HepG2 (cell line): ENCODE measurements around the gene KCTD5. TPM values are rescaled to one million over a fixed set of nuclear protein-coding genes. Genes with fewer than 3 reads are reported as not detected.

Source experiments
- ATAC-seq: fragments of 200-7000 bp; cut with Tn5 transposase; 3 replicates; pipeline ENCODE4 v1.9.1; 2020; ENCODE audit warnings: mild to moderate bottlenecking, moderate library complexity
- BruUV-seq: library from RNA; stranded (reverse); fragments of 400-500 nt; replicated peaks from 2 replicates; lab custom pipeline; 2021; lab: Mats Ljungman, UMichigan
- CTCF ChIA-PET: fragments of 300-600 bp; formaldehyde crosslinking; extraction: SDS; loops from one replicate; lab custom pipeline; 2021; ENCODE audit warnings: low total read pairs, inconsistent platforms, low intra/inter-chr PET ratio; lab: Yijun Ruan, JAX
- POLR2A ChIA-PET: fragments of 350-600 bp; sonication (Branson Sonifier 250); formaldehyde crosslinking; loops from one replicate; lab custom pipeline; 2020; ENCODE audit warnings: antibody characterized with exemption, inconsistent platforms; lab: Yijun Ruan, JAX
- DNase-seq: peaks from one replicate; pipeline ENCODE4 v3.0.0-alpha.2; 2015; ENCODE audit warnings: low spot score
- FAIRE-seq: peaks from 3 replicates; lab custom pipeline; 2011; peaks lifted over from hg19 to GRCh38; lab: Jason Lieb, UNC
- H2AFZ ChIP-seq: one replicate; pipeline ENCODE4 v1.6.1; 2011; ENCODE audit warnings: low read length, inconsistent platforms
- H3K27ac ChIP-seq: fragments of 300-600 bp; 3 replicates; pipeline ENCODE4 v1.8.0; 2011; ENCODE audit warnings: mixed run types, mild to moderate bottlenecking, mixed read lengths, low read length, inconsistent platforms; ENCODE audit not compliant: insufficient read depth; ENCODE audit errors: extremely low read length
- H3K27me3 ChIP-seq, 2 experiments: fragments of 200-600 bp in 1 of 2; 2 replicates in 1 of 2; 3 replicates in 1 of 2; pipeline versions ENCODE4 v1.6.0 to v1.8.0; 2011; ENCODE audit warnings: low read length in 2 of 2, mild to moderate bottlenecking in 2 of 2, moderate library complexity in 2 of 2, inconsistent platforms in 1 of 2; ENCODE audit not compliant: insufficient read depth in 2 of 2, control insufficient read depth in 1 of 2
- H3K36me3 ChIP-seq, 2 experiments: fragments of 200-600 bp in 1 of 2; replicated peaks in 1 of 2; 2 replicates in 1 of 2; 3 replicates in 1 of 2; pipeline versions ENCODE4 v1.5.1 to v1.8.0; 2011; ENCODE audit warnings: low read length in 2 of 2, inconsistent platforms in 1 of 2; ENCODE audit not compliant: insufficient read depth in 2 of 2, control insufficient read depth in 1 of 2
- H3K4me1 ChIP-seq: 2 replicates; pipeline ENCODE4 v1.5.1; 2012; ENCODE audit warnings: low read length, inconsistent platforms; ENCODE audit not compliant: insufficient read depth
- H3K4me2 ChIP-seq: 2 replicates; pipeline ENCODE4 v1.6.0; 2011; ENCODE audit warnings: low read depth, low read length, inconsistent platforms
- H3K4me3 ChIP-seq, 3 experiments: fragments of 200-600 bp in 1 of 3; sonication (generic), shearing (Covaris generic) in 1 of 3; replicated peaks in 1 of 3; 2 replicates each; pipeline ENCODE4 v1.5.1; 2011 to 2016; ENCODE audit warnings: low read length in 3 of 3, inconsistent platforms in 2 of 3, low read depth in 2 of 3, mild to moderate bottlenecking in 2 of 3, control low read depth in 1 of 3, mixed read lengths in 1 of 3; ENCODE audit not compliant: insufficient read depth in 1 of 3
- H3K79me2 ChIP-seq: one replicate; pipeline ENCODE4 v1.6.1; 2011; ENCODE audit warnings: low read length, inconsistent platforms; ENCODE audit not compliant: insufficient read depth
- H3K9ac ChIP-seq: 2 replicates; pipeline ENCODE4 v1.6.0; 2011; ENCODE audit warnings: mild to moderate bottlenecking, low read depth, low read length, inconsistent platforms; ENCODE audit not compliant: insufficient read depth
- H3K9me3 ChIP-seq: 2 replicates; pipeline ENCODE4 v1.5.1; 2012; ENCODE audit warnings: mild to moderate bottlenecking, low read length
- H4K20me1 ChIP-seq: 2 replicates; pipeline ENCODE4 v1.6.0; 2011; ENCODE audit warnings: inconsistent platforms, mild to moderate bottlenecking, low read length, moderate library complexity; ENCODE audit not compliant: insufficient read depth
- GTF3A ChIP-seq: sonication (generic); formaldehyde crosslinking; conservative IDR thresholded peaks from 2 replicates; pipeline ENCODE4 v1.4.0; 2020; ENCODE audit warnings: mild to moderate bottlenecking, missing genetic modification reagents
- JUN ChIP-seq: sonication (generic); formaldehyde crosslinking; IDR thresholded peaks from 2 replicates; pipeline ENCODE4 v1.4.0; 2020; ENCODE audit warnings: mild to moderate bottlenecking, missing genetic modification reagents
- NPAS2 ChIP-seq: sonication (generic); formaldehyde crosslinking; IDR thresholded peaks from 2 replicates; pipeline ENCODE4 v1.8.0; 2022; ENCODE audit warnings: mild to moderate bottlenecking, missing genetic modification reagents, borderline replicate concordance
- RBM22 ChIP-seq: fragments of 200-400 bp; formaldehyde crosslinking; optimal IDR thresholded peaks from 2 replicates; pipeline ENCODE3; 2017; ENCODE audit warnings: mild to moderate bottlenecking, low read length, moderate library complexity
- ZNF737 ChIP-seq: sonication (generic); formaldehyde crosslinking; IDR thresholded peaks from 2 replicates; pipeline ENCODE4 v1.5.0; 2020; ENCODE audit warnings: missing genetic modification reagents, mild to moderate bottlenecking, borderline replicate concordance
- ZSCAN9 ChIP-seq: IDR thresholded peaks from 2 replicates; pipeline ENCODE4 v1.6.1; 2016; ENCODE audit warnings: borderline replicate concordance
- WGBS: methylation state at CpG from one replicate; pipeline ENCODE4 v1.1.6; 2017; ENCODE audit warnings: low lambda C conversion rate; 5-methylcytosine and 5-hydroxymethylcytosine counted together
- in situ Hi-C: cut with HindIII; loops from 2 replicates; pipeline ENCODE4 v1.10.0; 2017; ENCODE audit warnings: low pct_unique_long_range_greater_than_20kb; ENCODE audit not compliant: extremely low pct_ligation_motif_present
- intact Hi-C: fragments of 100-400 bp; cut with micrococcal nuclease; formaldehyde crosslinking; loops from one replicate; pipeline ENCODE4 v1.10.0; 2022; ENCODE audit not compliant: unreplicated experiment
- polyA plus RNA-seq, 8 experiments: library from polyadenylated mRNA; depleted of rRNA in 3 of 8; stranded (reverse) in 7 of 8; unstranded in 1 of 8; fragments of >200 nt; fragmentation: Illumina TruSeq in 4 of 8; extraction: Trizol in 4 of 8; gene quantifications; 2 replicates each; pipeline versions ENCODE4 v1.2.1 to v1.2.3, GENCODE V29; 2011 to 2016; ENCODE audit warnings: low read depth in 4 of 8, missing spikeins in 1 of 8, mixed read lengths in 1 of 8; ENCODE audit not compliant: insufficient read depth in 1 of 8
- total RNA-seq, 5 experiments: library from RNA; depleted of rRNA; stranded (reverse); fragments of >200 nt; fragmentation: Illumina TruSeq; extraction: Trizol; gene quantifications; 2 replicates each; pipeline ENCODE4 v1.2.3, GENCODE V29; 2016; ENCODE audit warnings: low read depth in 1 of 5
- TF ChIP-seq, protein P1 (sequence below): sonication (generic); formaldehyde crosslinking; IDR thresholded peaks from 2 replicates; pipeline ENCODE4 v1.8.0; 2022; ENCODE audit warnings: missing genetic modification reagents, low read depth, mild to moderate bottlenecking, borderline replicate concordance
- TF ChIP-seq, protein P2 (sequence below): sonication (generic); formaldehyde crosslinking; IDR thresholded peaks from 2 replicates; pipeline ENCODE4 v1.4.0; 2020; ENCODE audit warnings: missing genetic modification reagents
- TF ChIP-seq, protein P3 (sequence below): sonication (generic); formaldehyde crosslinking; IDR thresholded peaks from 2 replicates; pipeline ENCODE4 v1.4.0; 2020; ENCODE audit warnings: missing genetic modification reagents

Gene KCTD5
- total and polyA plus RNA-seq, 2 of the 13 experiments (the other 11 are each of a cell fraction or from before 2014, with no cell fraction given): 25.4 to 29.8 TPM

DNA sequence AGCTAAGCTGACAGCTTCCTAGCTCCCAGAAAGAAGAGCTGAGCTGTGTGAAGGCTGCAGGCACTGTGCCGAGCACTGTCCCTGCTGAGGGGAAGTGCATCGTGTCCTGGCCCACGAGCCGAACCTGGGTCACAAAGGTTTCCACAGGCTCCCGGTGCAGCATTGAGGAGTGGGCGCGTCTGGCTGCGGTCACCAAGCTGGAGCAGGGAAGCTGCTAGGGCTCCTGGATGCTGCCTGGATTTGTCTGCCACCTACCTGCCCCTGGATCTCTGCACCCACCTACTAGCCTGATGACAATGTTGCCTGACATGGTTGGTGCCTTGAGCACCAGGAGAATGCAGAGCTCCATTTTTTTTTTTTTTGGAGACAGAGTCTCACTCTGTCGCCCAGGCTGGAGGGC is 63.6 kb downstream of the KCTD5 start:
- CTCF ChIA-PET: no interaction called here
- in situ Hi-C loops: no loop called here
- peaks cover 8% of the 10 kb centered on the region for H3K4me1 ChIP-seq
- WGBS: 84% methylated on average over 8 of the region's 9 CpGs
- FAIRE-seq (no peak), ATAC-seq (no peak; the same call in 2 of the 3 replicates), DNase-seq (no peak)
- H3K27me3 ChIP-seq: no peaks in the 10 kb centered on the region
- H3K27ac ChIP-seq: no peak overlapping the region
- TF ChIP-seq ZNF737 (CRISPR knock-in tag) (no peak), ZSCAN9 (CRISPR knock-in tag) (no peak), JUN (CRISPR knock-in tag) (no peak), RBM22 (no peak), GTF3A (no peak), NPAS2 (CRISPR knock-in tag) (no peak)
- TF ChIP-seq, protein P1, sequence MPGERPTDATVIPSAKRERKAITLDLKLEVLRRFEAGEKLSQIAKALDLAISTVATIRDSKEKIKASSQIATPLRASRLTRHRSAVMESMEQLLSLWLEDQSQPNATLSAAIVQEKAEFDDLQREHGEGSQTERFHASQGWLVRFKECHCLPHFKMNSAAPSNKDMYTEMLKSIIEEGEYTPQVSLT: no peak
- TF ChIP-seq, protein P2, sequence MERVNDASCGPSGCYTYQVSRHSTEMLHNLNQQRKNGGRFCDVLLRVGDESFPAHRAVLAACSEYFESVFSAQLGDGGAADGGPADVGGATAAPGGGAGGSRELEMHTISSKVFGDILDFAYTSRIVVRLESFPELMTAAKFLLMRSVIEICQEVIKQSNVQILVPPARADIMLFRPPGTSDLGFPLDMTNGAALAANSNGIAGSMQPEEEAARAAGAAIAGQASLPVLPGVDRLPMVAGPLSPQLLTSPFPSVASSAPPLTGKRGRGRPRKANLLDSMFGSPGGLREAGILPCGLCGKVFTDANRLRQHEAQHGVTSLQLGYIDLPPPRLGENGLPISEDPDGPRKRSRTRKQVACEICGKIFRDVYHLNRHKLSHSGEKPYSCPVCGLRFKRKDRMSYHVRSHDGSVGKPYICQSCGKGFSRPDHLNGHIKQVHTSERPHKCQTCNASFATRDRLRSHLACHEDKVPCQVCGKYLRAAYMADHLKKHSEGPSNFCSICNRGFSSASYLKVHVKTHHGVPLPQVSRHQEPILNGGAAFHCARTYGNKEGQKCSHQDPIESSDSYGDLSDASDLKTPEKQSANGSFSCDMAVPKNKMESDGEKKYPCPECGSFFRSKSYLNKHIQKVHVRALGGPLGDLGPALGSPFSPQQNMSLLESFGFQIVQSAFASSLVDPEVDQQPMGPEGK: no peak
- TF ChIP-seq, protein P3, sequence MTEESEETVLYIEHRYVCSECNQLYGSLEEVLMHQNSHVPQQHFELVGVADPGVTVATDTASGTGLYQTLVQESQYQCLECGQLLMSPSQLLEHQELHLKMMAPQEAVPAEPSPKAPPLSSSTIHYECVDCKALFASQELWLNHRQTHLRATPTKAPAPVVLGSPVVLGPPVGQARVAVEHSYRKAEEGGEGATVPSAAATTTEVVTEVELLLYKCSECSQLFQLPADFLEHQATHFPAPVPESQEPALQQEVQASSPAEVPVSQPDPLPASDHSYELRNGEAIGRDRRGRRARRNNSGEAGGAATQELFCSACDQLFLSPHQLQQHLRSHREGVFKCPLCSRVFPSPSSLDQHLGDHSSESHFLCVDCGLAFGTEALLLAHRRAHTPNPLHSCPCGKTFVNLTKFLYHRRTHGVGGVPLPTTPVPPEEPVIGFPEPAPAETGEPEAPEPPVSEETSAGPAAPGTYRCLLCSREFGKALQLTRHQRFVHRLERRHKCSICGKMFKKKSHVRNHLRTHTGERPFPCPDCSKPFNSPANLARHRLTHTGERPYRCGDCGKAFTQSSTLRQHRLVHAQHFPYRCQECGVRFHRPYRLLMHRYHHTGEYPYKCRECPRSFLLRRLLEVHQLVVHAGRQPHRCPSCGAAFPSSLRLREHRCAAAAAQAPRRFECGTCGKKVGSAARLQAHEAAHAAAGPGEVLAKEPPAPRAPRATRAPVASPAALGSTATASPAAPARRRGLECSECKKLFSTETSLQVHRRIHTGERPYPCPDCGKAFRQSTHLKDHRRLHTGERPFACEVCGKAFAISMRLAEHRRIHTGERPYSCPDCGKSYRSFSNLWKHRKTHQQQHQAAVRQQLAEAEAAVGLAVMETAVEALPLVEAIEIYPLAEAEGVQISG: no peak
- no peak overlapping the region for H3K4me2 ChIP-seq
- H4K20me1 ChIP-seq: no peaks in the 10 kb centered on the region
- POLR2A ChIA-PET: no interaction called here
- intact Hi-C loops: no loop called here
- H3K9ac ChIP-seq: no peak overlapping the region
- BruUV-seq: no TSS peak
- peaks cover 2 to 4% of the 10 kb centered on the region in 2 experiments; a peak in 2 of 5 replicates for H3K36me3 ChIP-seq
- H2AFZ ChIP-seq: no peak overlapping the region
- no peak overlapping the region for H3K4me3 ChIP-seq
- H3K79me2 ChIP-seq: peaks cover 9% of the 10 kb centered on the region
- no peaks in the 10 kb centered on the region for H3K9me3 ChIP-seq
